Measurements from ENCODE around the gene EMILIN1. TPM values are rescaled to one million over a fixed set of nuclear protein-coding genes. Genes with fewer than 3 reads are reported as not detected.
A peak's percentile ranks its signal among the peaks of the same experiment; 100 is the strongest.
"Not testable (repeated sequence)": the region's sequence is repeated elsewhere in the genome, so short reads cannot be mapped to it uniquely, and the experiment has no call there.

EMILIN1 gene
- total RNA-seq, 4 donors from 2014 or later = 7.9 to 32.2 (median 13.3) TPM

- Histone ChIP-seq H3K4me3 (peak within 1 kb of the TSS; percentile 13 to 55 (median 46)), H3K27me3 (peaks cover 0 to 5% of the 10 kb centered on the region in 2 donors), H3K9me3 (no peaks in the 10 kb centered on the region), H3K4me1 (peaks cover 4 to 24% (median 6%) of the 10 kb centered on the region in 4 donors), H3K27ac (no peak within 1 kb of the TSS), H3K36me3 (no peaks in the 10 kb centered on the region)
- TF ChIP-seq CTCF (IDR thresholded peaks at IDR 0.05) = peak in 1 of 6 experiments; percentile 8
- TF ChIP-seq POLR2A (IDR thresholded peaks at IDR 0.05) = no peak
- DNase-seq = peak in 2 of 3 donors; percentile 61 to 70
Measured at GRCh38 chr2:27118525-27119329, 40.3 kb downstream of the EMILIN1 start, which contains the start of gene CGREF1. Gene CGREF1 (minus strand): TSS chr2:27119128. CDS start chr2:27104366, 14,762 bp downstream.

- not testable (repeated sequence) for H3K36me3 ChIP-seq, H3K27ac ChIP-seq, H3K27me3 ChIP-seq, DNase-seq, H3K9me3 ChIP-seq
- peak overlapping the region in 1 of 4 donors; percentile 47 for H3K4me3 ChIP-seq
- H3K4me1 ChIP-seq = peaks cover 4 to 28% (median 6%) of the 10 kb centered on the region in 4 donors
Measured at GRCh38 chr2:27119330-27119670, 40.9 kb downstream of the EMILIN1 start.

GRCh38 chr2:27121906-27122305 lies 43.5 kb downstream of the EMILIN1 start:
- peaks cover 0 to 5% of the 10 kb centered on the region in 2 donors for H3K27me3 ChIP-seq
- no peak overlapping the region for H3K4me3 ChIP-seq
- DNase-seq = no peak
- H3K36me3 ChIP-seq = no peaks in the 10 kb centered on the region
- peaks cover 4 to 28% (median 6%) of the 10 kb centered on the region in 4 donors for H3K4me1 ChIP-seq
- H3K9me3 ChIP-seq = no peaks in the 10 kb centered on the region
- no peak overlapping the region for H3K27ac ChIP-seq
- TF ChIP-seq CTCF (IDR thresholded peaks at IDR 0.05) (no peak), POLR2A (IDR thresholded peaks at IDR 0.05) (no peak)

GRCh38 chr2:27122791-27123190 lies 44.4 kb downstream of the EMILIN1 start:
- Histone ChIP-seq H3K4me1 (peaks cover 4 to 28% (median 6%) of the 10 kb centered on the region in 4 donors), H3K4me3 (peak overlapping the region in 3 of 4 donors; percentile 40 to 68 (median 61)), H3K27me3 (peaks cover 0 to 2% of the 10 kb centered on the region in 2 donors), H3K36me3 (no peaks in the 10 kb centered on the region), H3K27ac (peak overlapping the region in 1 of 4 donors; percentile 42), H3K9me3 (no peaks in the 10 kb centered on the region)
- DNase-seq = no peak
- TF ChIP-seq CTCF (IDR thresholded peaks at IDR 0.05) = no peak
- no peak for TF ChIP-seq POLR2A (IDR thresholded peaks at IDR 0.05)

- peak within 1 kb of the TSS; percentile 2 to 66 (median 28) for H3K27ac ChIP-seq
- no peaks in the 10 kb centered on the region for H3K27me3 ChIP-seq
- DNase-seq = peak; percentile 65 to 89 (median 83)
- H3K4me3 ChIP-seq = peak within 1 kb of the TSS; percentile 40 to 70 (median 64)
- peaks cover under 1 to 21% (median 5%) of the 10 kb centered on the region in 4 donors for H3K4me1 ChIP-seq
- no peaks in the 10 kb centered on the region for H3K36me3 ChIP-seq
- no peaks in the 10 kb centered on the region for H3K9me3 ChIP-seq
- TF ChIP-seq POLR2A (IDR thresholded peaks at IDR 0.05) = peak in 1 of 2 donors; percentile 35
- peak in 2 of 6 experiments; percentile 12 to 15 for TF ChIP-seq CTCF (IDR thresholded peaks at IDR 0.05)
Measured at GRCh38 chr2:27123302-27124150, 45.1 kb downstream of the EMILIN1 start, which contains the start of gene ABHD1. Gene ABHD1 (plus strand): TSS chr2:27123815. CDS start chr2:27123949, 134 bp downstream.
